ENCODE data around the gene DUSP18.

DUSP18 gene

DNA sequence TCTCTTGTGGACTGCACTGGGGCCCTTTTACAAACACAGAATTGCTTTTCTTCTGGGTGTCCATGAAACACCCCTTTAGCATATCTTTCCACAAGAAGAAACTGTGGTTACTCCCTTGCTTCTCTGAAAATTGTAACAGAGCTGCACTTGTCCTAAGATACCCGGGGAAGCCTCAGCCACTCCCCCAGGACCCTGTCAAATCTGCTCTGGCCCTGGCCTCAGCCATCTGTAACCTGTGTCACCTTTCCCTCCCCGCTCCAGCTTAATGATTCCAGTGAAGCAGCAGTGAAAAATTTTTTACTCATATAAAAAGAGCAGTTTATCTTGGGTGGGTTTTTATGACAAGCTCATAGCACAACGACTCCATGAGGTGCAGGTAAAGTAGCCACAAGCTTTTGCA is 3.4 kb upstream of the DUSP18 start:
- Histone ChIP-seq H3K4ac (ENCODE audit: low read depth, low read length) (no peak overlapping the region), H3K27ac (ENCODE audit: low read depth, low read length) (no peak overlapping the region), H3K4me1 (ENCODE audit: control insufficient read depth in 1 of 2, insufficient read depth in 2 of 2, low read length in 2 of 2) (peaks cover 9 to 13% of the 10 kb centered on the region in 2 experiments), H3K79me1 (ENCODE audit: low read length) (peaks cover 2% of the 10 kb centered on the region), H3K27me3 (ENCODE audit: insufficient read depth, low read length) (peaks cover 5% of the 10 kb centered on the region), H4K8ac (ENCODE audit: low read depth, low read length) (no peak overlapping the region), H3K4me3 (ENCODE audit: low read depth, low read length) (no peak overlapping the region), H3K18ac (ENCODE audit: low read length) (no peak overlapping the region), H4K91ac (ENCODE audit: low read depth, low read length) (no peak overlapping the region), H3K9me3 (ENCODE audit: insufficient read depth, low read depth, low read length) (no peaks in the 10 kb centered on the region), H3K4me2 (ENCODE audit: low read length) (no peak overlapping the region), H4K12ac (ENCODE audit: low read depth, low read length) (no peak overlapping the region), H2AFZ (ENCODE audit: insufficient read depth, low read length, poor library complexity) (no peak overlapping the region), H3K23ac (ENCODE audit: low read length) (no peak overlapping the region), H3K14ac (ENCODE audit: low read length) (no peak overlapping the region), H3K79me2 (ENCODE audit: control insufficient read depth, insufficient read depth, low read length, poor library complexity) (peaks cover 2% of the 10 kb centered on the region), H2AK5ac (ENCODE audit: low read length) (no peak overlapping the region), H2BK12ac (ENCODE audit: low read length) (no peak overlapping the region), H3K9ac (ENCODE audit: low read length) (no peak overlapping the region), H2BK120ac (ENCODE audit: insufficient read depth, low read length, poor library complexity) (no peak overlapping the region), H3K36me3 (ENCODE audit: control insufficient read depth in 1 of 2, insufficient read depth in 2 of 2, low read length in 2 of 2) (no peaks in the 10 kb centered on the region), H2BK5ac (ENCODE audit: low read depth, low read length, poor library complexity) (no peak overlapping the region)
- no peak for DNase-seq
- no CpG with 5 or more reads among the region's 3 CpGs for WGBS (ENCODE audit: extremely low coverage, insufficient coverage, insufficient read length)

DNA sequence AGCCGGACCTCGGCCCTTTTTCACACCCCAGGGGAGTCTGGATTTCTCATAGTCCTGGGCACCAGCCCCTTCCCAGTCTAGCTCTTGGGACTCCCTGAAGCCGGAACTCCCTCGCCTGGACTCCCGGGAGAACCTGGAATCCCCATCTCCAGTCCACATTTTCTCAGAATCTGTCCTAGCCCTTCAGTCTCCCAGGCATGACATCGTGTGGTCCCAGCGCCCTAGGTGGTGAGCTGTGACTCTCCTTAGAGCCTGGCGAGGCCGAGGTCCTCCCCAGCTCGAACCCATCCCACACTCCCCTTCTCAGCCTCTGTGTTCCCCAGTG is 673 bp upstream of the DUSP18 start:
- H3K14ac ChIP-seq (ENCODE audit: low read length) = no peak overlapping the region
- H2AK5ac ChIP-seq (ENCODE audit: low read length) = no peak overlapping the region
- no CpG with 5 or more reads among the region's 10 CpGs for WGBS (ENCODE audit: extremely low coverage, insufficient coverage, insufficient read length)
- H3K27me3 ChIP-seq (ENCODE audit: insufficient read depth, low read length) = peaks cover 5% of the 10 kb centered on the region
- peak overlapping the region; percentile 94 for H3K4me2 ChIP-seq (ENCODE audit: low read length)
- H2BK12ac ChIP-seq (ENCODE audit: low read length) = no peak overlapping the region
- peaks cover 2 to 4% of the 10 kb centered on the region in 2 experiments for H3K36me3 ChIP-seq (ENCODE audit: control insufficient read depth in 1 of 2, insufficient read depth in 2 of 2, low read length in 2 of 2)
- H3K4me1 ChIP-seq (ENCODE audit: control insufficient read depth in 1 of 2, insufficient read depth in 2 of 2, low read length in 2 of 2) = peaks cover 6 to 10% of the 10 kb centered on the region in 2 experiments
- no peak overlapping the region for H4K91ac ChIP-seq (ENCODE audit: low read depth, low read length)
- no peak overlapping the region for H2BK5ac ChIP-seq (ENCODE audit: low read depth, low read length, poor library complexity)
- no peak overlapping the region for H3K18ac ChIP-seq (ENCODE audit: low read length)
- H3K23ac ChIP-seq (ENCODE audit: low read length) = no peak overlapping the region
- peak overlapping the region; percentile 47 for H4K12ac ChIP-seq (ENCODE audit: low read depth, low read length)
- no peak overlapping the region for H3K9ac ChIP-seq (ENCODE audit: low read length)
- H2BK120ac ChIP-seq (ENCODE audit: insufficient read depth, low read length, poor library complexity) = no peak overlapping the region
- H3K79me2 ChIP-seq (ENCODE audit: control insufficient read depth, insufficient read depth, low read length, poor library complexity) = peaks cover 2% of the 10 kb centered on the region
- H3K9me3 ChIP-seq (ENCODE audit: insufficient read depth, low read depth, low read length) = no peaks in the 10 kb centered on the region
- DNase-seq = no peak
- H3K4ac ChIP-seq (ENCODE audit: low read depth, low read length) = no peak overlapping the region
- no peak overlapping the region for H3K27ac ChIP-seq (ENCODE audit: low read depth, low read length)
- peaks cover 2% of the 10 kb centered on the region for H3K79me1 ChIP-seq (ENCODE audit: low read length)
- H2AFZ ChIP-seq (ENCODE audit: insufficient read depth, low read length, poor library complexity) = peak overlapping the region; percentile 90
- H4K8ac ChIP-seq (ENCODE audit: low read depth, low read length) = peak overlapping the region; percentile 49
- H3K4me3 ChIP-seq (ENCODE audit: low read depth, low read length) = peak overlapping the region; percentile 91

DNA sequence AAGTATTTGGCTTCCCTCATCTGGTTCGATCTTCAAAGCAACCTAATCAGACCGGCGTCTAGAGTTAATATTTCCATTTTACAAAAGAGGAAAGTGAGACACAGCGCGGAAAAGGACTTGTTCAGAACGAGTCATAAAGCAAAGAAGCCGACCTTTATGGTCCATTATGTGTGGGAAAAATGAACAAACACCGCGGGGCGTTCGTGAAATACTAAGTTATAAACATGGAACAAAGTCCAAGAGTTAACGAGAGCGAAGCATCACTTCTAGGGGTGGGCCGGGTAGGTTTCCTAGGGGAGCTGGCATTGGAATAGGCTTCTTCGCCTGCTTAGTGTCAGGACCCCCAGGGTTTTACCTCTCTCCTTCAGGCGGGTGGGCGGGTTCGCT is 575 bp downstream of the DUSP18 start:
- peak overlapping the region; percentile 91 for H3K4me3 ChIP-seq (ENCODE audit: low read depth, low read length)
- H2AFZ ChIP-seq (ENCODE audit: insufficient read depth, low read length, poor library complexity) = peak overlapping the region; percentile 70
- H4K91ac ChIP-seq (ENCODE audit: low read depth, low read length) = no peak overlapping the region
- no peak overlapping the region for H3K4ac ChIP-seq (ENCODE audit: low read depth, low read length)
- H3K79me1 ChIP-seq (ENCODE audit: low read length) = peaks cover 2% of the 10 kb centered on the region
- DNase-seq = peak in 1 of 2 donors; percentile 29
- no peaks in the 10 kb centered on the region for H3K9me3 ChIP-seq (ENCODE audit: insufficient read depth, low read depth, low read length)
- H4K8ac ChIP-seq (ENCODE audit: low read depth, low read length) = peak overlapping the region; percentile 64
- peaks cover 6 to 10% of the 10 kb centered on the region in 2 experiments for H3K4me1 ChIP-seq (ENCODE audit: control insufficient read depth in 1 of 2, insufficient read depth in 2 of 2, low read length in 2 of 2)
- H3K79me2 ChIP-seq (ENCODE audit: control insufficient read depth, insufficient read depth, low read length, poor library complexity) = peaks cover 2% of the 10 kb centered on the region
- H2BK5ac ChIP-seq (ENCODE audit: low read depth, low read length, poor library complexity) = no peak overlapping the region
- H2BK12ac ChIP-seq (ENCODE audit: low read length) = no peak overlapping the region
- no CpG with 5 or more reads among the region's 18 CpGs for WGBS (ENCODE audit: extremely low coverage, insufficient coverage, insufficient read length)
- no peak overlapping the region for H3K18ac ChIP-seq (ENCODE audit: low read length)
- peak overlapping the region; percentile 94 for H3K4me2 ChIP-seq (ENCODE audit: low read length)
- no peak overlapping the region for H3K14ac ChIP-seq (ENCODE audit: low read length)
- no peak overlapping the region for H2BK120ac ChIP-seq (ENCODE audit: insufficient read depth, low read length, poor library complexity)
- H3K27ac ChIP-seq (ENCODE audit: low read depth, low read length) = no peak overlapping the region
- peaks cover 3 to 11% of the 10 kb centered on the region in 2 experiments for H3K36me3 ChIP-seq (ENCODE audit: control insufficient read depth in 1 of 2, insufficient read depth in 2 of 2, low read length in 2 of 2)
- peaks cover 5% of the 10 kb centered on the region for H3K27me3 ChIP-seq (ENCODE audit: insufficient read depth, low read length)
- no peak overlapping the region for H3K23ac ChIP-seq (ENCODE audit: low read length)
- no peak overlapping the region for H2AK5ac ChIP-seq (ENCODE audit: low read length)
- H4K12ac ChIP-seq (ENCODE audit: low read depth, low read length) = peak overlapping the region; percentile 54
- H3K9ac ChIP-seq (ENCODE audit: low read length) = peak overlapping the region; percentile 54

DNA sequence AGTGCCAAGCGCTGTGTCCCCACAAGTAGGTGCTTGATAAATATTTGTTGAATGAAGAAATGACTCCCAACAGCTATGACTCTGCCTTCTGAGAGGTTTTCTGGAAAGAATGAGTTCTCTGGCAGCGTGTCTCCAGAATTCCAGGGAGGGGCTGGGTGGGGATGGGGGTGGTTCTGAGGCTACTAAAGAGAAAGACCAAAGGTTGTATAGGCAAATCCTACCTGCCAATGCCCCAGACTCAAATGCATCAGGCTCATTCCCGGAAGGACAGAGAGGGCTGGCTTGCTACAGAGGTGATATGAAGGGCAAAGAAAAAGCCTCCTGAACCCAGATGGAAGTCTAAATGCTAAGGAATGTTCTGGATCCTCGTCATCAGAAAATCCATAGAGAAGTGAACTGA is 1.9 kb downstream of the DUSP18 start:
- H3K4me3 ChIP-seq (ENCODE audit: low read depth, low read length) = no peak overlapping the region
- no peak overlapping the region for H4K8ac ChIP-seq (ENCODE audit: low read depth, low read length)
- H3K18ac ChIP-seq (ENCODE audit: low read length) = no peak overlapping the region
- no peak overlapping the region for H3K9ac ChIP-seq (ENCODE audit: low read length)
- peaks cover 6 to 10% of the 10 kb centered on the region in 2 experiments for H3K4me1 ChIP-seq (ENCODE audit: control insufficient read depth in 1 of 2, insufficient read depth in 2 of 2, low read length in 2 of 2)
- H2BK5ac ChIP-seq (ENCODE audit: low read depth, low read length, poor library complexity) = no peak overlapping the region
- H3K27ac ChIP-seq (ENCODE audit: low read depth, low read length) = no peak overlapping the region
- no peak overlapping the region for H4K91ac ChIP-seq (ENCODE audit: low read depth, low read length)
- H2BK12ac ChIP-seq (ENCODE audit: low read length) = no peak overlapping the region
- H2BK120ac ChIP-seq (ENCODE audit: insufficient read depth, low read length, poor library complexity) = no peak overlapping the region
- H3K36me3 ChIP-seq (ENCODE audit: control insufficient read depth in 1 of 2, insufficient read depth in 2 of 2, low read length in 2 of 2) = peaks cover 3 to 11% of the 10 kb centered on the region in 2 experiments
- no peak for DNase-seq
- H4K12ac ChIP-seq (ENCODE audit: low read depth, low read length) = no peak overlapping the region
- peaks cover 5% of the 10 kb centered on the region for H3K27me3 ChIP-seq (ENCODE audit: insufficient read depth, low read length)
- no peak overlapping the region for H3K23ac ChIP-seq (ENCODE audit: low read length)
- H3K9me3 ChIP-seq (ENCODE audit: insufficient read depth, low read depth, low read length) = no peaks in the 10 kb centered on the region
- WGBS (ENCODE audit: extremely low coverage, insufficient coverage, insufficient read length) = no CpG with 5 or more reads among the region's 4 CpGs
- no peak overlapping the region for H3K4me2 ChIP-seq (ENCODE audit: low read length)
- H3K4ac ChIP-seq (ENCODE audit: low read depth, low read length) = no peak overlapping the region
- peaks cover 2% of the 10 kb centered on the region for H3K79me2 ChIP-seq (ENCODE audit: control insufficient read depth, insufficient read depth, low read length, poor library complexity)
- H2AFZ ChIP-seq (ENCODE audit: insufficient read depth, low read length, poor library complexity) = no peak overlapping the region
- no peak overlapping the region for H3K14ac ChIP-seq (ENCODE audit: low read length)
- peaks cover 2% of the 10 kb centered on the region for H3K79me1 ChIP-seq (ENCODE audit: low read length)
- no peak overlapping the region for H2AK5ac ChIP-seq (ENCODE audit: low read length)

Measured in trophoblast cell (in vitro differentiated cells and primary cell).